DND-41 (cell line): ENCODE results near the gene HECA.
"Not testable (repeated sequence)": the region's sequence is repeated elsewhere in the genome, so short reads cannot be mapped to it uniquely, and the experiment has no call there.

Source experiments
- ATAC-seq: fragments of 200-7000 bp; cut with Tn5 transposase; 3 replicates; pipeline ENCODE4 v1.9.1; 2021; ENCODE audit warnings: low read depth; ENCODE audit not compliant: insufficient read depth
- DNase-seq: peaks from one replicate; pipeline ENCODE4 v3.0.0-alpha.2; 2020
- H2AFZ ChIP-seq: 2 replicates; pipeline ENCODE4 v1.6.0; 2012; ENCODE audit warnings: low read depth, low read length
- H3K27ac ChIP-seq: 2 replicates; pipeline ENCODE4 v1.5.1; 2012; ENCODE audit warnings: low read length, inconsistent platforms
- H3K27me3 ChIP-seq: fragments of 200-600 bp; sonication (generic); 2 replicates; pipeline ENCODE4 v1.6.0; 2012; ENCODE audit warnings: low read length, mild to moderate bottlenecking, inconsistent platforms; ENCODE audit not compliant: insufficient read depth, poor library complexity
- H3K36me3 ChIP-seq: 2 replicates; pipeline ENCODE4 v1.5.1; 2012; ENCODE audit warnings: low read length, inconsistent platforms; ENCODE audit not compliant: insufficient read depth
- H3K4me1 ChIP-seq: 2 replicates; pipeline ENCODE4 v1.5.1; 2012; ENCODE audit warnings: mild to moderate bottlenecking, low read length; ENCODE audit not compliant: insufficient read depth
- H3K4me2 ChIP-seq: 2 replicates; pipeline ENCODE4 v1.6.0; 2012; ENCODE audit warnings: mild to moderate bottlenecking, moderate library complexity, low read length, inconsistent platforms; ENCODE audit not compliant: insufficient read depth
- H3K4me3 ChIP-seq, 2 experiments: fragments of 200-600 bp in 1 of 2; shearing (Covaris generic) in 1 of 2; 2 replicates each; pipeline ENCODE4 v1.5.1; 2012 to 2016; ENCODE audit warnings: inconsistent platforms in 2 of 2, low read length in 2 of 2, mild to moderate bottlenecking in 2 of 2, low read depth in 1 of 2, moderate library complexity in 1 of 2
- H3K79me2 ChIP-seq: 2 replicates; pipeline ENCODE4 v1.6.0; 2012; ENCODE audit warnings: low read length, inconsistent platforms; ENCODE audit not compliant: insufficient read depth
- H3K9ac ChIP-seq: 2 replicates; pipeline ENCODE4 v1.6.0; 2012; ENCODE audit warnings: low read depth, mild to moderate bottlenecking, inconsistent platforms, low read length, moderate library complexity
- H3K9me3 ChIP-seq: 2 replicates; pipeline ENCODE4 v1.5.1; 2012; ENCODE audit warnings: low read length, moderate library complexity, mild to moderate bottlenecking, inconsistent platforms; ENCODE audit not compliant: insufficient read depth, severe bottlenecking
- H4K20me1 ChIP-seq: 2 replicates; pipeline ENCODE4 v1.6.0; 2012; ENCODE audit warnings: low read length; ENCODE audit not compliant: insufficient read depth
- EZH2 ChIP-seq: IDR thresholded peaks from 3 replicates; pipeline ENCODE4 v1.6.1; 2012; ENCODE audit warnings: borderline replicate concordance, low read depth, mild to moderate bottlenecking, moderate library complexity, low read length, inconsistent platforms; ENCODE audit not compliant: severe bottlenecking
- TF ChIP-seq, protein P1 (sequence below): IDR thresholded peaks from 2 replicates; pipeline ENCODE4 v1.5.1; 2012; ENCODE audit warnings: borderline replicate concordance, low read length, moderate library complexity, mild to moderate bottlenecking; ENCODE audit not compliant: poor library complexity, severe bottlenecking; ENCODE audit errors: extremely low read depth

Gene HECA

DNA sequence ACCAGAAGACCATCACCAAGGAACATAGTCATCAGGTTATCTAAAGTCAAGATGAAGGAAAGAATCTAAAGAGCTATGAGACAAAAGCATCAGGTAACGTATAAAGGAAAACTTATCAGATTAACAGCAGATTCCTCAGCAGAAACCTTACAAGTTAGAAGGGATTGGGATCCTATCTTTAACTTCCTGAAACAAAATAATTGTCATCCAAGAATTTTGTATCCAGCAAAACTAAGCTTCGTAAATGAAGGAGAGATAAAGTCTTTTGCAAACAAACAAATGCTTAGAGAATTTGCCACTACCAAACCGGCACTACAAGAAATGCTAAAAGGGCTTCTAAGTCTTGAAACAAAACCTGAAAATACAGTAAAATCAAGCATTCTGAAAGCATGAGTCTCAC is 71.0 kb downstream of the HECA start:
- Histone ChIP-seq H4K20me1 (no peaks in the 10 kb centered on the region), H3K27ac (no peak overlapping the region), H3K4me1 (no peaks in the 10 kb centered on the region), H3K36me3 (no peaks in the 10 kb centered on the region), H3K9me3 (peaks cover 13% of the 10 kb centered on the region), H2AFZ (no peak overlapping the region), H3K9ac (no peak overlapping the region), H3K79me2 (no peaks in the 10 kb centered on the region), H3K4me2 (no peak overlapping the region), H3K4me3 (no peak overlapping the region), H3K27me3 (no peaks in the 10 kb centered on the region)
- TF ChIP-seq, protein P1, sequence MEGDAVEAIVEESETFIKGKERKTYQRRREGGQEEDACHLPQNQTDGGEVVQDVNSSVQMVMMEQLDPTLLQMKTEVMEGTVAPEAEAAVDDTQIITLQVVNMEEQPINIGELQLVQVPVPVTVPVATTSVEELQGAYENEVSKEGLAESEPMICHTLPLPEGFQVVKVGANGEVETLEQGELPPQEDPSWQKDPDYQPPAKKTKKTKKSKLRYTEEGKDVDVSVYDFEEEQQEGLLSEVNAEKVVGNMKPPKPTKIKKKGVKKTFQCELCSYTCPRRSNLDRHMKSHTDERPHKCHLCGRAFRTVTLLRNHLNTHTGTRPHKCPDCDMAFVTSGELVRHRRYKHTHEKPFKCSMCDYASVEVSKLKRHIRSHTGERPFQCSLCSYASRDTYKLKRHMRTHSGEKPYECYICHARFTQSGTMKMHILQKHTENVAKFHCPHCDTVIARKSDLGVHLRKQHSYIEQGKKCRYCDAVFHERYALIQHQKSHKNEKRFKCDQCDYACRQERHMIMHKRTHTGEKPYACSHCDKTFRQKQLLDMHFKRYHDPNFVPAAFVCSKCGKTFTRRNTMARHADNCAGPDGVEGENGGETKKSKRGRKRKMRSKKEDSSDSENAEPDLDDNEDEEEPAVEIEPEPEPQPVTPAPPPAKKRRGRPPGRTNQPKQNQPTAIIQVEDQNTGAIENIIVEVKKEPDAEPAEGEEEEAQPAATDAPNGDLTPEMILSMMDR, result no peak
- no peak for TF ChIP-seq EZH2
- ATAC-seq (no peak), DNase-seq (no peak)

DNA sequence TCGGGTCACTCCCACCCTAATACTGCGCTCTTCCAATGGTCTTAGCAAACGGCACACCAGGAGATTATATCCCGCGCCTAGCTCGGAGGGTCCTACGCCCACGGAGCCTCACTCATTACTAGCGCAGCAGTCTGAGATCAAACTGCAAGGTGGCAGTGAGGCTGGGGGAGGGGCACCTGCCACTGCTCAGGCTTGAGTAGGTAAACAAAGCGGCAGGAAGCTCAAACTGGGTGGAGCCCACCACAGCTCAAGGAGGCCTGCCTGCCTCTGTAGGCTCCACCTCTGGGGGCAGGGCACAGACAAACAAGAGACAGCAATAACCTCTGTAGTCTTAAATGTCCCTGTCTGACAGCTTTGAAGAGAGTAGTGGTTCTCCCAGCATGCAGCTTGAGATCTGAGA is 75.9 kb downstream of the HECA start:
- H3K4me3 ChIP-seq, H3K27me3 ChIP-seq, H2AFZ ChIP-seq, H4K20me1 ChIP-seq, H3K79me2 ChIP-seq, H3K27ac ChIP-seq, H3K9me3 ChIP-seq, H3K4me2 ChIP-seq, H3K9ac ChIP-seq, ATAC-seq, H3K36me3 ChIP-seq, H3K4me1 ChIP-seq: not testable (repeated sequence)
- peak; percentile 22 for DNase-seq

DNA sequence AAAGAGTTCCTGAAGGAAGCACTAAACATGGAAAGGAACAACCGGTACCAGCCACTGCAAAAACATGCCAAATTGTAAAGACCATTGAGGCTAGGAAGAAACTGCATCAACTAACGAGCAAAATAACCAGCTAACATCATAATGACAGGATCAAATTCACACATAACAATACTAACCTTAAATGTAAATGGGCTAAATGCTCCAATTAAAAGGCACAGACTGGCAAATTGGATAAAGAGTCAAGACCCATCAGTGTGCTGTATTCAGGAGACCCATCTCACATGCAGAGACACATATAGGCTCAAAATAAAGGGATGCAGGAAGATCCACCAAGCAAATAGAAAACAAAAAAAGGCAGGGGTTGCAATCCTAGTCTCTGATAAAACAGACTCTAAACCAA is 77.6 kb downstream of the HECA start:
- H3K9me3 ChIP-seq, H3K79me2 ChIP-seq: not testable (repeated sequence)

DNA sequence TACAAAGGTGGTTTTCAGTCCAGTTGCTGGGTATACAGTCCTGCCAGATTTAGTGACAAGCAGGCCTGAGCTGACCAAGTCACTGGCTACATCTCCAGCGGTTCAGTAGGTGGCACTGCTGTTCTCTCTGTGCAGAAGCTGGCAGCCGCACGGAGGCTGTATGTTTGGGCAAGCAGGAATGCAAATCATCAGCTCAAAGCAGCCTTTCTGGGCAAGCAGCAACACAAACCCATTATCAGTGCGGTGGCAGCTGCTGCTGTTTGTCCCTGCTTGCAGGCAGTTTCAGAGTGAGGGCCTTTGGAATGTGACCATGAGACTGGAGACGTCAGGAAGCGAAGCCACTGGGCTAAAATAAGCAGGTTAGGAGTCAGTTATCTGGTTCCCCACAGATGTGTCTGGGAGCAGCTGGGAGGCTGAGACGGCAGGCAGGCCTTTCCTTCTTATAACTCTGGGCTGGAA is 84.4 kb downstream of the HECA start:
- no peaks in the 10 kb centered on the region for H4K20me1 ChIP-seq
- H2AFZ ChIP-seq, result peak overlapping the region; percentile 53
- no peaks in the 10 kb centered on the region for H3K27me3 ChIP-seq
- no peaks in the 10 kb centered on the region for H3K36me3 ChIP-seq
- no peaks in the 10 kb centered on the region for H3K9me3 ChIP-seq
- no peak overlapping the region for H3K27ac ChIP-seq
- no peak overlapping the region for H3K4me2 ChIP-seq
- no peaks in the 10 kb centered on the region for H3K79me2 ChIP-seq
- peaks cover 5% of the 10 kb centered on the region; the same call in 1 of the 2 replicates for H3K4me1 ChIP-seq
- TF ChIP-seq, protein P1, result peak; percentile 82
- no peak for TF ChIP-seq EZH2
- no peak overlapping the region for H3K4me3 ChIP-seq
- H3K9ac ChIP-seq, result no peak overlapping the region
- ATAC-seq, result peak; percentile 99
- peak; percentile 62 for DNase-seq

More for the DNA sequence above, 77.6 kb downstream of the HECA start:
- not testable (repeated sequence) for H3K4me1 ChIP-seq, H3K27ac ChIP-seq, DNase-seq, H3K36me3 ChIP-seq, H3K4me3 ChIP-seq, ATAC-seq, H3K27me3 ChIP-seq, H4K20me1 ChIP-seq, H3K4me2 ChIP-seq, H2AFZ ChIP-seq, H3K9ac ChIP-seq
